Activated CD4-positive, alpha-beta T cell treated with anti-CD3 and anti-CD28 coated beads for 24 hours (primary cell): ENCODE measurements around the gene PAN2.
"Not testable (repeated sequence)": the region's sequence is repeated elsewhere in the genome, so short reads cannot be mapped to it uniquely, and the experiment has no call there.

ENCODE experiments used
- DNase-seq, 2 donors: peaks; one replicate each; pipeline ENCODE4 v3.0.0-alpha.2; 2020; ENCODE audit warnings: low read depth in 2 of 2

Gene PAN2

GRCh38 chr12:56347255-56347654 lies 13.5 kb upstream of the PAN2 start:
- DNase-seq, result not testable (repeated sequence)

GRCh38 chr12:56346675-56347074 lies 12.9 kb upstream of the PAN2 start:
- no peak for DNase-seq

- DNase-seq, result not testable (repeated sequence)
These were observed 8.5 kb upstream of the PAN2 start for GRCh38 chr12:56342290-56342689.

- no peak for DNase-seq
These were observed 7.8 kb upstream of the PAN2 start for GRCh38 chr12:56341616-56342015.

- no peak for DNase-seq
These were observed 5.3 kb upstream of the PAN2 start for GRCh38 chr12:56339158-56339422.

GRCh38 chr12:56338308-56339157 lies 4.7 kb upstream of the PAN2 start, which contains the start of gene IL23A:
IL23A (plus strand) TSS chr12:56338884; CDS start chr12:56339045, 161 bp downstream.
- peak; percentile 74 to 78 for DNase-seq

GRCh38 chr12:56337753-56338251 lies 4.0 kb upstream of the PAN2 start:
- DNase-seq, result no peak

GRCh38 chr12:56336361-56337167 lies 2.8 kb upstream of the PAN2 start:
- DNase-seq, result no peak

- not testable (repeated sequence) for DNase-seq
These were observed 1.7 kb upstream of the PAN2 start for GRCh38 chr12:56335527-56335926.

- no peak for DNase-seq
These were observed 642 bp upstream of the PAN2 start for GRCh38 chr12:56334490-56334793.

- no peak for DNase-seq
These were observed 562 bp downstream of the PAN2 start for GRCh38 chr12:56333197-56333678.

GRCh38 chr12:56332512-56333196 lies 1.1 kb downstream of the PAN2 start:
- no peak for DNase-seq

- DNase-seq, result no peak
These were observed 2.8 kb downstream of the PAN2 start for GRCh38 chr12:56330936-56331490.

GRCh38 chr12:56326533-56326932 lies 7.3 kb downstream of the PAN2 start:
- DNase-seq, result no peak

- no peak for DNase-seq
These were observed 7.7 kb downstream of the PAN2 start for GRCh38 chr12:56326126-56326525.

- DNase-seq, result no peak
These were observed 9.6 kb downstream of the PAN2 start for GRCh38 chr12:56324206-56324605.

GRCh38 chr12:56321610-56322009 lies 12.2 kb downstream of the PAN2 start:
- DNase-seq, result not testable (repeated sequence)

- DNase-seq, result no peak
These were observed 12.8 kb downstream of the PAN2 start for GRCh38 chr12:56321027-56321426.

- no peak for DNase-seq
These were observed 16.1 kb downstream of the PAN2 start for GRCh38 chr12:56317675-56318074.

- DNase-seq, result peak; percentile 81 to 90
These were observed 18.0 kb downstream of the PAN2 start, which contains the start of gene CNPY2 for GRCh38 chr12:56315622-56316473. CNPY2 (minus strand) TSS chr12:56315988; CDS start chr12:56315217, 771 bp downstream.

GRCh38 chr12:56315249-56315621 lies 18.6 kb downstream of the PAN2 start:
- no peak for DNase-seq
